Measurements from ENCODE around the gene SMIM5. TPM values are rescaled to one million over a fixed set of nuclear protein-coding genes. Genes with fewer than 3 reads are reported as not detected.

SMIM5 gene
- total and polyA plus RNA-seq, 9 of the 15 experiments (the other 6 are each of a cell fraction or from before 2014, with no cell fraction given), result 0.08 TPM; not detected in 8

- TF ChIP-seq ZNF253 (CRISPR knock-in tag; conservative IDR thresholded peaks at IDR 0.05) (no peak), RBBP5 (IDR thresholded peaks at IDR 0.05; ENCODE audit: borderline replicate concordance, insufficient read depth, low read length, poor library complexity, severe bottlenecking) (peak; percentile 87), GTF2F1 (IDR thresholded peaks at IDR 0.05; ENCODE audit: low read depth, low read length) (no peak), ARID3B (CRISPR knock-in tag; IDR thresholded peaks at IDR 0.05; ENCODE audit: borderline replicate concordance) (no peak), ZBTB5 (IDR thresholded peaks at IDR 0.05) (no peak), ATF4 (CRISPR knock-in tag; IDR thresholded peaks at IDR 0.05) (no peak), HEY1 (CRISPR knock-in tag; IDR thresholded peaks at IDR 0.05; ENCODE audit: borderline replicate concordance) (no peak), ZNF707 (CRISPR knock-in tag; conservative IDR thresholded peaks at IDR 0.05) (no peak), ZBTB43 (CRISPR knock-in tag; IDR thresholded peaks at IDR 0.05) (no peak), RBM34 (IDR thresholded peaks at IDR 0.05; ENCODE audit: borderline replicate concordance, insufficient read depth, low read length) (no peak), SMAD4 (CRISPR knock-in tag; conservative IDR thresholded peaks at IDR 0.05) (no peak), PTRF (tag; IDR thresholded peaks at IDR 0.05) (no peak), ARID3A (IDR thresholded peaks at IDR 0.05; ENCODE audit: borderline replicate concordance, low read depth, low read length) (no peak), HLTF (IDR thresholded peaks at IDR 0.05) (no peak), JUN (IDR thresholded peaks at IDR 0.05; ENCODE audit: borderline replicate concordance, low read depth, low read length) (peak; percentile 39; the same call in 1 of the 2 replicates), JUN (CRISPR knock-in tag; IDR thresholded peaks at IDR 0.05; ENCODE audit: borderline replicate concordance) (no peak), ZBTB1 (CRISPR knock-in tag; IDR thresholded peaks at IDR 0.05; ENCODE audit: borderline replicate concordance, low read depth) (no peak), E2F4 (CRISPR knock-in tag; IDR thresholded peaks at IDR 0.05; ENCODE audit: low read depth) (no peak; the same call in 1 of the 2 replicates)
Measured at GRCh38 chr17:75666959-75667790, 33.9 kb downstream of the SMIM5 start, which contains the start of the genes RECQL5 and SAP30BP (continued).
